HepG2 (cell line): ENCODE measurements around the gene ZC3H12A. TPM values are rescaled to one million over a fixed set of nuclear protein-coding genes. Genes with fewer than 3 reads are reported as not detected.

ENCODE experiments used
- ATAC-seq: fragments of 200-7000 bp; cut with Tn5 transposase; 3 replicates; pipeline ENCODE4 v1.9.1; 2020; ENCODE audit warnings: mild to moderate bottlenecking, moderate library complexity
- BruUV-seq: library from RNA; stranded (reverse); fragments of 400-500 nt; replicated peaks from 2 replicates; lab custom pipeline; 2021; lab: Mats Ljungman, UMichigan
- CTCF ChIA-PET: fragments of 300-600 bp; formaldehyde crosslinking; extraction: SDS; loops from one replicate; lab custom pipeline; 2021; ENCODE audit warnings: low total read pairs, inconsistent platforms, low intra/inter-chr PET ratio; lab: Yijun Ruan, JAX
- POLR2A ChIA-PET: fragments of 350-600 bp; sonication (Branson Sonifier 250); formaldehyde crosslinking; loops from one replicate; lab custom pipeline; 2020; ENCODE audit warnings: antibody characterized with exemption, inconsistent platforms; lab: Yijun Ruan, JAX
- DNase-seq: peaks from one replicate; pipeline ENCODE4 v3.0.0-alpha.2; 2015; ENCODE audit warnings: low spot score
- FAIRE-seq: peaks from 3 replicates; lab custom pipeline; 2011; peaks lifted over from hg19 to GRCh38; lab: Jason Lieb, UNC
- H2AFZ ChIP-seq: one replicate; pipeline ENCODE4 v1.6.1; 2011; ENCODE audit warnings: low read length, inconsistent platforms
- H3K27ac ChIP-seq: fragments of 300-600 bp; 3 replicates; pipeline ENCODE4 v1.8.0; 2011; ENCODE audit warnings: mixed run types, mild to moderate bottlenecking, mixed read lengths, low read length, inconsistent platforms; ENCODE audit not compliant: insufficient read depth; ENCODE audit errors: extremely low read length
- H3K27me3 ChIP-seq, 2 experiments: fragments of 200-600 bp in 1 of 2; 2 replicates in 1 of 2; 3 replicates in 1 of 2; pipeline versions ENCODE4 v1.6.0 to v1.8.0; 2011; ENCODE audit warnings: low read length in 2 of 2, mild to moderate bottlenecking in 2 of 2, moderate library complexity in 2 of 2, inconsistent platforms in 1 of 2; ENCODE audit not compliant: insufficient read depth in 2 of 2, control insufficient read depth in 1 of 2
- H3K36me3 ChIP-seq, 2 experiments: fragments of 200-600 bp in 1 of 2; replicated peaks in 1 of 2; 2 replicates in 1 of 2; 3 replicates in 1 of 2; pipeline versions ENCODE4 v1.5.1 to v1.8.0; 2011; ENCODE audit warnings: low read length in 2 of 2, inconsistent platforms in 1 of 2; ENCODE audit not compliant: insufficient read depth in 2 of 2, control insufficient read depth in 1 of 2
- H3K4me1 ChIP-seq: 2 replicates; pipeline ENCODE4 v1.5.1; 2012; ENCODE audit warnings: low read length, inconsistent platforms; ENCODE audit not compliant: insufficient read depth
- H3K4me2 ChIP-seq: 2 replicates; pipeline ENCODE4 v1.6.0; 2011; ENCODE audit warnings: low read depth, low read length, inconsistent platforms
- H3K4me3 ChIP-seq, 3 experiments: fragments of 200-600 bp in 1 of 3; sonication (generic), shearing (Covaris generic) in 1 of 3; replicated peaks in 1 of 3; 2 replicates each; pipeline ENCODE4 v1.5.1; 2011 to 2016; ENCODE audit warnings: low read length in 3 of 3, inconsistent platforms in 2 of 3, low read depth in 2 of 3, mild to moderate bottlenecking in 2 of 3, control low read depth in 1 of 3, mixed read lengths in 1 of 3; ENCODE audit not compliant: insufficient read depth in 1 of 3
- H3K79me2 ChIP-seq: one replicate; pipeline ENCODE4 v1.6.1; 2011; ENCODE audit warnings: low read length, inconsistent platforms; ENCODE audit not compliant: insufficient read depth
- H3K9ac ChIP-seq: 2 replicates; pipeline ENCODE4 v1.6.0; 2011; ENCODE audit warnings: mild to moderate bottlenecking, low read depth, low read length, inconsistent platforms; ENCODE audit not compliant: insufficient read depth
- H3K9me3 ChIP-seq: 2 replicates; pipeline ENCODE4 v1.5.1; 2012; ENCODE audit warnings: mild to moderate bottlenecking, low read length
- H4K20me1 ChIP-seq: 2 replicates; pipeline ENCODE4 v1.6.0; 2011; ENCODE audit warnings: inconsistent platforms, mild to moderate bottlenecking, low read length, moderate library complexity; ENCODE audit not compliant: insufficient read depth
- ADNP ChIP-seq: sonication (generic); formaldehyde crosslinking; IDR thresholded peaks from 2 replicates; pipeline ENCODE4 v1.4.0; 2020; ENCODE audit warnings: missing genetic modification reagents
- AGO2 ChIP-seq: fragments of 200-400 bp; formaldehyde crosslinking; optimal IDR thresholded peaks from 2 replicates; pipeline ENCODE3; 2017; ENCODE audit warnings: mild to moderate bottlenecking, low read depth, low read length, moderate library complexity
- FOXK1 ChIP-seq: sonication (generic); formaldehyde crosslinking; IDR thresholded peaks from 2 replicates; pipeline ENCODE4 v1.4.0; 2020; ENCODE audit warnings: low read depth, missing genetic modification reagents, borderline replicate concordance
- MAX ChIP-seq: IDR thresholded peaks from 2 replicates; pipeline ENCODE4 v1.6.1; 2012; ENCODE audit warnings: inconsistent platforms
- NCOA1 ChIP-seq: sonication (generic); formaldehyde crosslinking; IDR thresholded peaks from 2 replicates; pipeline ENCODE4 v1.9.0; 2021; ENCODE audit warnings: missing genetic modification reagents
- SP4 ChIP-seq: sonication (generic); formaldehyde crosslinking; IDR thresholded peaks from 2 replicates; pipeline ENCODE4 v1.8.1; 2023; ENCODE audit warnings: mild to moderate bottlenecking, missing genetic modification reagents
- STAG1 ChIP-seq: sonication (generic); formaldehyde crosslinking; IDR thresholded peaks from 2 replicates; pipeline ENCODE4 v1.4.0; 2020; ENCODE audit warnings: missing genetic modification reagents
- TCF12 ChIP-seq, 2 experiments: fragments of 450-650 bp in 1 of 2; sonication (generic) in 1 of 2; formaldehyde crosslinking in 1 of 2; IDR thresholded peaks; 2 replicates each; pipeline versions ENCODE4 v1.6.1 to v1.8.0; 2017 to 2022; ENCODE audit warnings: antibody characterized with exemption in 1 of 2, mild to moderate bottlenecking in 1 of 2, missing genetic modification reagents in 1 of 2, moderate library complexity in 1 of 2
- TCF7L2 ChIP-seq: IDR thresholded peaks from 2 replicates; pipeline ENCODE4 v1.6.1; 2011; ENCODE audit warnings: mild to moderate bottlenecking, low read depth, low read length, moderate library complexity
- XRCC5 ChIP-seq: fragments of 200-400 bp; formaldehyde crosslinking; optimal IDR thresholded peaks from 2 replicates; pipeline ENCODE3; 2017; ENCODE audit warnings: mild to moderate bottlenecking, low read length
- ZIK1 ChIP-seq: sonication (generic); formaldehyde crosslinking; IDR thresholded peaks from 2 replicates; pipeline ENCODE4 v1.5.0; 2020; ENCODE audit warnings: mild to moderate bottlenecking, low read depth, missing genetic modification reagents, borderline replicate concordance
- ZMYM4 ChIP-seq: sonication (generic); formaldehyde crosslinking; IDR thresholded peaks from 2 replicates; pipeline ENCODE4 v1.8.1; 2023; ENCODE audit warnings: mild to moderate bottlenecking, missing genetic modification reagents
- ZNF230 ChIP-seq: sonication (generic); formaldehyde crosslinking; IDR thresholded peaks from 2 replicates; pipeline ENCODE4 v1.4.0; 2020; ENCODE audit warnings: mild to moderate bottlenecking, missing genetic modification reagents
- ZNF432 ChIP-seq: sonication (generic); formaldehyde crosslinking; IDR thresholded peaks from 2 replicates; pipeline ENCODE4 v1.5.0; 2020; ENCODE audit warnings: missing genetic modification reagents, mild to moderate bottlenecking, borderline replicate concordance
- ZNF770 ChIP-seq: sonication (generic); formaldehyde crosslinking; IDR thresholded peaks from 2 replicates; pipeline ENCODE4 v1.5.0; 2020; ENCODE audit warnings: mild to moderate bottlenecking, missing genetic modification reagents
- WGBS: methylation state at CpG from one replicate; pipeline ENCODE4 v1.1.6; 2017; ENCODE audit warnings: low lambda C conversion rate; 5-methylcytosine and 5-hydroxymethylcytosine counted together
- in situ Hi-C: cut with HindIII; loops from 2 replicates; pipeline ENCODE4 v1.10.0; 2017; ENCODE audit warnings: low pct_unique_long_range_greater_than_20kb; ENCODE audit not compliant: extremely low pct_ligation_motif_present
- intact Hi-C: fragments of 100-400 bp; cut with micrococcal nuclease; formaldehyde crosslinking; loops from one replicate; pipeline ENCODE4 v1.10.0; 2022; ENCODE audit not compliant: unreplicated experiment
- polyA plus RNA-seq, 8 experiments: library from polyadenylated mRNA; depleted of rRNA in 3 of 8; stranded (reverse) in 7 of 8; unstranded in 1 of 8; fragments of >200 nt; fragmentation: Illumina TruSeq in 4 of 8; extraction: Trizol in 4 of 8; gene quantifications; 2 replicates each; pipeline versions ENCODE4 v1.2.1 to v1.2.3, GENCODE V29; 2011 to 2016; ENCODE audit warnings: low read depth in 4 of 8, missing spikeins in 1 of 8, mixed read lengths in 1 of 8; ENCODE audit not compliant: insufficient read depth in 1 of 8
- total RNA-seq, 5 experiments: library from RNA; depleted of rRNA; stranded (reverse); fragments of >200 nt; fragmentation: Illumina TruSeq; extraction: Trizol; gene quantifications; 2 replicates each; pipeline ENCODE4 v1.2.3, GENCODE V29; 2016; ENCODE audit warnings: low read depth in 1 of 5
- TF ChIP-seq, protein P1 (sequence below): sonication (generic); formaldehyde crosslinking; IDR thresholded peaks from 2 replicates; pipeline ENCODE4 v1.4.0; 2020; ENCODE audit warnings: missing genetic modification reagents

Gene ZC3H12A
- total and polyA plus RNA-seq, 2 of the 13 experiments (the other 11 are each of a cell fraction or from before 2014, with no cell fraction given), result 6.8 to 13.3 TPM

DNA sequence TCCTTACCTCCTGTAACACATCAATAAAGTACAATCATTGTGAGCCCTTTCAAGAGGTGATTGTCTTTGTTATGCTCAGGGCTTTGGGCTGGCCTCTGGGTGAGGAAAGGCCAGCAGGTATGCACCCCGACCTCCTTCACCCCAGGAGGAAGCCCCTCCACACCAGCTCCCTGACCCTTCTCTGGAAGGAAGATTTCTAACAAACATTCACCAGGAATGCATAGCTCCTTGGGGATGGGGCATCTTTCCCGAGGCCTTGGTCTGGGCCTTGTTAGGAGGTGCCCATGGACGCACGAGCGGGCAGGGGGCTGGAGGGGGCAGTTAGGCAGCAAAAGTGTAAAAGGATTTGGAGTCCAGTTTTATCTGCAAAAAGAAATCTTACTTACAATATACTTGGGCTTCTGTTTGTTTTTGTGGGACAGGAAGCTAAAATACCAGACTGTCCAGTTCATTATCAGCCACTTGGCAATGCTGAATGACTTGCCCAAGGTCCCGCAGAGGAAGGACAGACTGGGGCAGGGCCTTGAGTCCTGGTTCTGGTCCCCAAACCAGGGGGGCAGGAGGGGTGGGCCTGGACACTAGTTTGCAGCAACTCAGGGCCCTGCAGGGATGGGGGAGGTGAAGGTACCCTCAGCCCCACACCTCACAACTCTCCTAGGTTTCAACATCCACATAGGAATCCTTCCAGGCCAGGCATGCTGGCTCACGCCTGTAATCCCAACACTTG is 10.1 kb downstream of the ZC3H12A start:
- Histone ChIP-seq H3K27ac (no peak overlapping the region), H3K27me3 (no peaks in the 10 kb centered on the region), H3K36me3 (peaks cover 17 to 43% of the 10 kb centered on the region in 2 experiments), H3K9ac (no peak overlapping the region), H3K4me3 (no peak overlapping the region)
- intact Hi-C loops, result no loop called here
- CTCF ChIA-PET, result no interaction called here
- TF ChIP-seq NCOA1 (CRISPR knock-in tag) (no peak), ZNF432 (no peak), SP4 (CRISPR knock-in tag) (no peak), AGO2 (no peak), TCF7L2 (no peak), STAG1 (CRISPR knock-in tag) (no peak), ZIK1 (CRISPR knock-in tag) (no peak), ADNP (CRISPR knock-in tag) (no peak), TCF12 (IDR thresholded peaks at IDR 0.05) (no peak), TCF12 (CRISPR knock-in tag; IDR thresholded peaks at IDR 0.05) (no peak), MAX (no peak), ZMYM4 (CRISPR knock-in tag) (no peak), ZNF230 (CRISPR knock-in tag) (no peak), ZNF770 (no peak), XRCC5 (no peak), FOXK1 (CRISPR knock-in tag) (no peak)
- TF ChIP-seq, protein P1, sequence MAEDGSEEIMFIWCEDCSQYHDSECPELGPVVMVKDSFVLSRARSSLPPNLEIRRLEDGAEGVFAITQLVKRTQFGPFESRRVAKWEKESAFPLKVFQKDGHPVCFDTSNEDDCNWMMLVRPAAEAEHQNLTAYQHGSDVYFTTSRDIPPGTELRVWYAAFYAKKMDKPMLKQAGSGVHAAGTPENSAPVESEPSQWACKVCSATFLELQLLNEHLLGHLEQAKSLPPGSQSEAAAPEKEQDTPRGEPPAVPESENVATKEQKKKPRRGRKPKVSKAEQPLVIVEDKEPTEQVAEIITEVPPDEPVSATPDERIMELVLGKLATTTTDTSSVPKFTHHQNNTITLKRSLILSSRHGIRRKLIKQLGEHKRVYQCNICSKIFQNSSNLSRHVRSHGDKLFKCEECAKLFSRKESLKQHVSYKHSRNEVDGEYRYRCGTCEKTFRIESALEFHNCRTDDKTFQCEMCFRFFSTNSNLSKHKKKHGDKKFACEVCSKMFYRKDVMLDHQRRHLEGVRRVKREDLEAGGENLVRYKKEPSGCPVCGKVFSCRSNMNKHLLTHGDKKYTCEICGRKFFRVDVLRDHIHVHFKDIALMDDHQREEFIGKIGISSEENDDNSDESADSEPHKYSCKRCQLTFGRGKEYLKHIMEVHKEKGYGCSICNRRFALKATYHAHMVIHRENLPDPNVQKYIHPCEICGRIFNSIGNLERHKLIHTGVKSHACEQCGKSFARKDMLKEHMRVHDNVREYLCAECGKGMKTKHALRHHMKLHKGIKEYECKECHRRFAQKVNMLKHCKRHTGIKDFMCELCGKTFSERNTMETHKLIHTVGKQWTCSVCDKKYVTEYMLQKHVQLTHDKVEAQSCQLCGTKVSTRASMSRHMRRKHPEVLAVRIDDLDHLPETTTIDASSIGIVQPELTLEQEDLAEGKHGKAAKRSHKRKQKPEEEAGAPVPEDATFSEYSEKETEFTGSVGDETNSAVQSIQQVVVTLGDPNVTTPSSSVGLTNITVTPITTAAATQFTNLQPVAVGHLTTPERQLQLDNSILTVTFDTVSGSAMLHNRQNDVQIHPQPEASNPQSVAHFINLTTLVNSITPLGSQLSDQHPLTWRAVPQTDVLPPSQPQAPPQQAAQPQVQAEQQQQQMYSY, result no peak
- TF ChIP-seq, all 625 proteins: peak for 0
- in situ Hi-C loops, result loop anchor here (5.0 kb wide), 1 partner anchor 32 kb away; no protein-coding TSS in a partner anchor
- H3K4me1 ChIP-seq, result peaks cover 22% of the 10 kb centered on the region
- FAIRE-seq (no peak), ATAC-seq (peak; percentile 2; the same call in 1 of the 3 replicates), DNase-seq (no peak)
- no peaks in the 10 kb centered on the region for H4K20me1 ChIP-seq
- H3K4me2 ChIP-seq, result no peak overlapping the region
- no peak overlapping the region for H2AFZ ChIP-seq
- WGBS, result 84% methylated on average over 6 of the region's 7 CpGs
- POLR2A ChIA-PET, result interaction anchor here (1.0 to 4.3 kb wide), 5 partner anchors 8 to 30 kb away, joined by 3 to 57 read pairs (median 5); partner anchors contain the start of genes MEAF6 and ZC3H12A
- BruUV-seq, result no TSS peak
- H3K9me3 ChIP-seq, result no peaks in the 10 kb centered on the region
- H3K79me2 ChIP-seq, result no peaks in the 10 kb centered on the region
